ENCODE results near the gene TSPAN11.

DNA sequence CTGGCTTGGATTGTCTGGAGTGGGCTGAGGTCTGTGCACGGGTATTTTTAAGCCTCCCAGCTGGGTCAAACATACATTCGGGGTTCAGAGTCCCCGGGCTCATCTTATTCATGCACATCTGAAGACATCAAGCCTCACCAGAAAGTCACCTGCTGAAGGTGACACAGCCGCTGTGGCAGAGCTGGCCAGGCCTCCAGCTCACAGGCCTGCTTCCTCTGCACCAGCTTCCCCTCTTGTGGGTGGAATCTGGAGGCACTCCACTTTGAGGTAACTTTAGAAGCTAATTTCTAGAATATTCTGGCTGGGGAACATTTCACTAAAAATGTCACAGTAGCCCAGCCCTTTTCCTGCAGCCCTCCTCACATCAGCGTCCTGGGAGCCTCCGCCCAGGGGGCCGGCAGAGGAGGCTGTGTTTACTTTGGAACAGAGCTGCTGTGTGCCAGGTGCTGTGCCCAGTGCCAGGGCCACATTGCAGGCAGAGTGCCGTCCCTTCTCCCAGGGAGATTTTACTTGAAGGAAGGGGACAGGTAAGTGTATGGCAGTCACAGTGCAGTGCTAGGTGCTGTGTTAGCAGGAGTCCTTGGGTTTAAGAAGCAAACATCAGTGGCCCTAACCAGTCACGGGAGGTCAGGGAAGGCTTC lies 62.2 kb downstream of the TSPAN11 start:
- TF ChIP-seq EZH2phosphoT487 (IDR thresholded peaks at IDR 0.05; ENCODE audit: low read depth, severe bottlenecking, unreplicated experiment) (no peak), EZH2 (IDR thresholded peaks at IDR 0.05; ENCODE audit: borderline replicate concordance) (no peak)
- TF ChIP-seq, protein P1, sequence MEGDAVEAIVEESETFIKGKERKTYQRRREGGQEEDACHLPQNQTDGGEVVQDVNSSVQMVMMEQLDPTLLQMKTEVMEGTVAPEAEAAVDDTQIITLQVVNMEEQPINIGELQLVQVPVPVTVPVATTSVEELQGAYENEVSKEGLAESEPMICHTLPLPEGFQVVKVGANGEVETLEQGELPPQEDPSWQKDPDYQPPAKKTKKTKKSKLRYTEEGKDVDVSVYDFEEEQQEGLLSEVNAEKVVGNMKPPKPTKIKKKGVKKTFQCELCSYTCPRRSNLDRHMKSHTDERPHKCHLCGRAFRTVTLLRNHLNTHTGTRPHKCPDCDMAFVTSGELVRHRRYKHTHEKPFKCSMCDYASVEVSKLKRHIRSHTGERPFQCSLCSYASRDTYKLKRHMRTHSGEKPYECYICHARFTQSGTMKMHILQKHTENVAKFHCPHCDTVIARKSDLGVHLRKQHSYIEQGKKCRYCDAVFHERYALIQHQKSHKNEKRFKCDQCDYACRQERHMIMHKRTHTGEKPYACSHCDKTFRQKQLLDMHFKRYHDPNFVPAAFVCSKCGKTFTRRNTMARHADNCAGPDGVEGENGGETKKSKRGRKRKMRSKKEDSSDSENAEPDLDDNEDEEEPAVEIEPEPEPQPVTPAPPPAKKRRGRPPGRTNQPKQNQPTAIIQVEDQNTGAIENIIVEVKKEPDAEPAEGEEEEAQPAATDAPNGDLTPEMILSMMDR (IDR thresholded peaks at IDR 0.05; ENCODE audit: poor library complexity) = no peak

All from hepatocyte (in vitro differentiated cells).